ENCODE results near the gene ATP2C2. TPM values are rescaled to one million over a fixed set of nuclear protein-coding genes. Genes with fewer than 3 reads are reported as not detected.

Gene ATP2C2
- total RNA-seq, 1 experiment from 2014 or later, result 4.3 TPM

DNA sequence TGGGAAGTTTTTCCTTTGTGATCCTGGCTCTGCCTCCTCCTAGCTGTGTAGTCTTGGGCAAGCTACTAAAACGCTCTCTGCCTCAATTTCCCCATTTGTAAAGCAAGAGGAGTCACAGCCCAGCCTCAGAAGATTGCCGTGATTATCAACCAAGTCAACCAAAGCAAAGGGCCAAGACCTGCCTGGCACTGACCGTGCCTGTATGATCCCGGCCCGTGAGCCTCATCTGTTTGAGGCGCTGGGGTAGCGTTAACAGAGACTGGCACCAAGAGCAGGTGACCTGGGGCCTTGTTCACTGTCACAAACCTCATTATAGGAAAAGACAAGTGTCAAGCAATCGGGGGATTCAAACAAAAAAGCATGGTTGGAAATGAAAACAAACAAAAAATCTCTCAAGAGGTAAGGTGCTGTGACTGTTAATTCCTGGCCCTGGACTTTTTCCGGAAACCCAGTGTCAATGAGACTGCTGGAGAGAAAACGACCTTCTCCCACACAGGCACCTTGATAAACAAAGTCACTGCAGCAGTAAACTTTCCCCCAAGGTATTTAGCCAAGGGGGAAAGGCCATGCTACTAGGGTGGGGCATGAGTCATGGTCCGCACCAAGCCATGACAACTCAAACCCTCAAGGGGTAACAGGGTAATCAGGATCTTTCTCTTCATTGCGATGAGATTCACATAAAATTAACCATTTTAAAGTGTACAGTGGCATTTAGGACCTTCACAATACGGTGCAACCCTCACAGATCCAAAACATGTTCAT is 130.7 kb downstream of the ATP2C2 start:
- no peak for ATAC-seq
- H3K27ac Mint-ChIP-seq, result no peak overlapping the region; the same call in 1 of the 2 replicates
- CTCF ChIA-PET, result interaction anchor here (0.9 kb wide), 1 partner anchor 382 kb away, joined by 3 read pairs; the partner anchor contains the start of gene MBTPS1

DNA sequence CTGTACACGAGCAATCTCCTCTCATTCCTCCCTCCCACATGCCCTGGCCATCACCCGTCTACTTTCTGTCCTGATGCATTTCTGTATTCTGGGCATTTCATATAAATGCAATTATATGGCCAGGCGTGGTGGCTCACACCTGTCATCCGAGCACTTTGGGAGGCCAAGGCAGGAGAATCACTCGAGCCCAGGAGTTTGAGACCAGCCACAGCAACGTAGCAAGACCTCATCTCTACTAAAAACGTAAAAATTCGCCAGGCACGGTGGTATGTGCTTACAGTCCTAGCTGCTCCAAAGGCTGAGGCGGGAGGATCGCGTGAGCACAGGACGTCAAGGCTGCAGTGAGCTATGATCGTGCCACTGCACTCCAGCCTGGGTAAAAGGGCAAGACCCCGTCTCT is 131.3 kb downstream of the ATP2C2 start:
- H3K4me3 Mint-ChIP-seq, result no peak overlapping the region
- DNase-seq (ENCODE audit: low spot score), result no peak
- H3K4me1 Mint-ChIP-seq, result peaks cover 14% of the 10 kb centered on the region
- H3K27me3 Mint-ChIP-seq (ENCODE audit: low read depth), result no peaks in the 10 kb centered on the region
- CTCF ChIA-PET, result no interaction called here
- POLR2A ChIA-PET, result no interaction called here
- no peak overlapping the region for H3K27ac Mint-ChIP-seq
- peaks cover 8% of the 10 kb centered on the region for H3K9me3 Mint-ChIP-seq
- no peak for ATAC-seq
- no peak for TF ChIP-seq PRRX2 (CRISPR knock-in tag; IDR thresholded peaks at IDR 0.05)
- TF ChIP-seq, protein P1, sequence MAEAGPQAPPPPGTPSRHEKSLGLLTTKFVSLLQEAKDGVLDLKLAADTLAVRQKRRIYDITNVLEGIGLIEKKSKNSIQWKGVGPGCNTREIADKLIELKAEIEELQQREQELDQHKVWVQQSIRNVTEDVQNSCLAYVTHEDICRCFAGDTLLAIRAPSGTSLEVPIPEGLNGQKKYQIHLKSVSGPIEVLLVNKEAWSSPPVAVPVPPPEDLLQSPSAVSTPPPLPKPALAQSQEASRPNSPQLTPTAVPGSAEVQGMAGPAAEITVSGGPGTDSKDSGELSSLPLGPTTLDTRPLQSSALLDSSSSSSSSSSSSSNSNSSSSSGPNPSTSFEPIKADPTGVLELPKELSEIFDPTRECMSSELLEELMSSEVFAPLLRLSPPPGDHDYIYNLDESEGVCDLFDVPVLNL (CRISPR knock-in tag; IDR thresholded peaks at IDR 0.05; ENCODE audit: borderline replicate concordance, low read depth), result no peak
- no peak for TF ChIP-seq MXD4 (CRISPR knock-in tag; IDR thresholded peaks at IDR 0.05; ENCODE audit: borderline replicate concordance)
- no peak for TF ChIP-seq CREB1 (CRISPR knock-in tag; IDR thresholded peaks at IDR 0.05)
- TF ChIP-seq RELA (CRISPR knock-in tag; IDR thresholded peaks at IDR 0.05; ENCODE audit: borderline replicate concordance), result no peak
- no peak for TF ChIP-seq TEAD1 (CRISPR knock-in tag; IDR thresholded peaks at IDR 0.05)
- no peak for TF ChIP-seq HMGA2 (CRISPR knock-in tag; IDR thresholded peaks at IDR 0.05)
- TF ChIP-seq, protein P2, sequence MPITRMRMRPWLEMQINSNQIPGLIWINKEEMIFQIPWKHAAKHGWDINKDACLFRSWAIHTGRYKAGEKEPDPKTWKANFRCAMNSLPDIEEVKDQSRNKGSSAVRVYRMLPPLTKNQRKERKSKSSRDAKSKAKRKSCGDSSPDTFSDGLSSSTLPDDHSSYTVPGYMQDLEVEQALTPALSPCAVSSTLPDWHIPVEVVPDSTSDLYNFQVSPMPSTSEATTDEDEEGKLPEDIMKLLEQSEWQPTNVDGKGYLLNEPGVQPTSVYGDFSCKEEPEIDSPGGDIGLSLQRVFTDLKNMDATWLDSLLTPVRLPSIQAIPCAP (CRISPR knock-in tag; IDR thresholded peaks at IDR 0.05), result no peak
- TF ChIP-seq ZBTB21 (CRISPR knock-in tag; IDR thresholded peaks at IDR 0.05; ENCODE audit: borderline replicate concordance), result no peak
- no peak for TF ChIP-seq ZNF416 (CRISPR knock-in tag; IDR thresholded peaks at IDR 0.05)
- no peak for TF ChIP-seq RORB (CRISPR knock-in tag; IDR thresholded peaks at IDR 0.05)
- TF ChIP-seq NFATC4 (CRISPR knock-in tag; IDR thresholded peaks at IDR 0.05), result no peak
- TF ChIP-seq SOX15 (CRISPR knock-in tag; IDR thresholded peaks at IDR 0.05), result no peak
- TF ChIP-seq TCF7 (CRISPR knock-in tag; IDR thresholded peaks at IDR 0.05; ENCODE audit: low read depth), result no peak
- TF ChIP-seq, protein P3, sequence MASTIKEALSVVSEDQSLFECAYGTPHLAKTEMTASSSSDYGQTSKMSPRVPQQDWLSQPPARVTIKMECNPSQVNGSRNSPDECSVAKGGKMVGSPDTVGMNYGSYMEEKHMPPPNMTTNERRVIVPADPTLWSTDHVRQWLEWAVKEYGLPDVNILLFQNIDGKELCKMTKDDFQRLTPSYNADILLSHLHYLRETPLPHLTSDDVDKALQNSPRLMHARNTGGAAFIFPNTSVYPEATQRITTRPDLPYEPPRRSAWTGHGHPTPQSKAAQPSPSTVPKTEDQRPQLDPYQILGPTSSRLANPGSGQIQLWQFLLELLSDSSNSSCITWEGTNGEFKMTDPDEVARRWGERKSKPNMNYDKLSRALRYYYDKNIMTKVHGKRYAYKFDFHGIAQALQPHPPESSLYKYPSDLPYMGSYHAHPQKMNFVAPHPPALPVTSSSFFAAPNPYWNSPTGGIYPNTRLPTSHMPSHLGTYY (CRISPR knock-in tag; IDR thresholded peaks at IDR 0.05), result no peak
- no peak for TF ChIP-seq CBFB (CRISPR knock-in tag; IDR thresholded peaks at IDR 0.05; ENCODE audit: low read depth)
- peaks cover 35% of the 10 kb centered on the region for H3K36me3 Mint-ChIP-seq

More for the DNA sequence above, 130.7 kb downstream of the ATP2C2 start:
- POLR2A ChIA-PET, result no interaction called here
- H3K36me3 Mint-ChIP-seq, result peaks cover 41% of the 10 kb centered on the region
- H3K4me1 Mint-ChIP-seq, result peaks cover 14% of the 10 kb centered on the region
- peaks cover 13% of the 10 kb centered on the region for H3K9me3 Mint-ChIP-seq
- TF ChIP-seq, protein P4, sequence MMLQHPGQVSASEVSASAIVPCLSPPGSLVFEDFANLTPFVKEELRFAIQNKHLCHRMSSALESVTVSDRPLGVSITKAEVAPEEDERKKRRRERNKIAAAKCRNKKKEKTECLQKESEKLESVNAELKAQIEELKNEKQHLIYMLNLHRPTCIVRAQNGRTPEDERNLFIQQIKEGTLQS (CRISPR knock-in tag; conservative IDR thresholded peaks at IDR 0.05), result no peak
- no peak for TF ChIP-seq RORB (CRISPR knock-in tag; IDR thresholded peaks at IDR 0.05)
- TF ChIP-seq, protein P5, sequence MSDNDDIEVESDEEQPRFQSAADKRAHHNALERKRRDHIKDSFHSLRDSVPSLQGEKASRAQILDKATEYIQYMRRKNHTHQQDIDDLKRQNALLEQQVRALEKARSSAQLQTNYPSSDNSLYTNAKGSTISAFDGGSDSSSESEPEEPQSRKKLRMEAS (CRISPR knock-in tag; IDR thresholded peaks at IDR 0.05), result no peak
- TF ChIP-seq JUN (CRISPR knock-in tag; IDR thresholded peaks at IDR 0.05), result no peak
- TF ChIP-seq SMAD4 (CRISPR knock-in tag; IDR thresholded peaks at IDR 0.05), result no peak
- no peaks in the 10 kb centered on the region for H3K27me3 Mint-ChIP-seq (ENCODE audit: low read depth)
- no peak for DNase-seq (ENCODE audit: low spot score)
- no peak overlapping the region for H3K4me3 Mint-ChIP-seq

DNA sequence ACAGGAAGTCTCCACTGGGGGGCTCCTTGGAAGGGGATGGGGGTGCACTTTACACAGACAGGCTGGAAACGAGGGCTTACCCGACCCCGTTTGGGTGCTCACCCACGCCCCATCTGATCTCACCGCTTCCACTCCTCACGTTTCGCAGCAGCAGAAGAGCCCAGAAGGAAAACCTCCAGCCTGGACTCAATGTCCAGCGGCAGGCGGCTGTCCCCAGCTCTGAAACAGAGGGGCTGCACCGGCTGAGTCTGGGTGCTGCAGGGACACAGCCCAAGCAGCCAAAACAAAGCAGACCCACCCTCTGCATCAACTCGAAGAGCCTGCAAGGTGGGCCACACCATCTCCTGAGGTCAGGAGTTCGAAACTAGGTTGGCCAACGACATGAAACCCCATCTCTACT is 132.2 kb downstream of the ATP2C2 start:
- H3K4me3 Mint-ChIP-seq, result no peak overlapping the region
- CTCF ChIA-PET, result no interaction called here
- no peaks in the 10 kb centered on the region for H3K27me3 Mint-ChIP-seq (ENCODE audit: low read depth)
- TF ChIP-seq MXD4 (CRISPR knock-in tag; IDR thresholded peaks at IDR 0.05; ENCODE audit: borderline replicate concordance), result no peak
- TF ChIP-seq HMGA2 (CRISPR knock-in tag; IDR thresholded peaks at IDR 0.05), result no peak
- TF ChIP-seq ZNF416 (CRISPR knock-in tag; IDR thresholded peaks at IDR 0.05), result no peak
- TF ChIP-seq SMAD4 (CRISPR knock-in tag; IDR thresholded peaks at IDR 0.05), result no peak
- TF ChIP-seq, protein P6, sequence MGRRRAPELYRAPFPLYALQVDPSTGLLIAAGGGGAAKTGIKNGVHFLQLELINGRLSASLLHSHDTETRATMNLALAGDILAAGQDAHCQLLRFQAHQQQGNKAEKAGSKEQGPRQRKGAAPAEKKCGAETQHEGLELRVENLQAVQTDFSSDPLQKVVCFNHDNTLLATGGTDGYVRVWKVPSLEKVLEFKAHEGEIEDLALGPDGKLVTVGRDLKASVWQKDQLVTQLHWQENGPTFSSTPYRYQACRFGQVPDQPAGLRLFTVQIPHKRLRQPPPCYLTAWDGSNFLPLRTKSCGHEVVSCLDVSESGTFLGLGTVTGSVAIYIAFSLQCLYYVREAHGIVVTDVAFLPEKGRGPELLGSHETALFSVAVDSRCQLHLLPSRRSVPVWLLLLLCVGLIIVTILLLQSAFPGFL (CRISPR knock-in tag; IDR thresholded peaks at IDR 0.05; ENCODE audit: borderline replicate concordance), result no peak
- no peak for TF ChIP-seq NR3C1 (CRISPR knock-in tag; conservative IDR thresholded peaks at IDR 0.05; ENCODE audit: low read depth)
- TF ChIP-seq SP1 (CRISPR knock-in tag; conservative IDR thresholded peaks at IDR 0.05), result no peak
- TF ChIP-seq, protein P7, sequence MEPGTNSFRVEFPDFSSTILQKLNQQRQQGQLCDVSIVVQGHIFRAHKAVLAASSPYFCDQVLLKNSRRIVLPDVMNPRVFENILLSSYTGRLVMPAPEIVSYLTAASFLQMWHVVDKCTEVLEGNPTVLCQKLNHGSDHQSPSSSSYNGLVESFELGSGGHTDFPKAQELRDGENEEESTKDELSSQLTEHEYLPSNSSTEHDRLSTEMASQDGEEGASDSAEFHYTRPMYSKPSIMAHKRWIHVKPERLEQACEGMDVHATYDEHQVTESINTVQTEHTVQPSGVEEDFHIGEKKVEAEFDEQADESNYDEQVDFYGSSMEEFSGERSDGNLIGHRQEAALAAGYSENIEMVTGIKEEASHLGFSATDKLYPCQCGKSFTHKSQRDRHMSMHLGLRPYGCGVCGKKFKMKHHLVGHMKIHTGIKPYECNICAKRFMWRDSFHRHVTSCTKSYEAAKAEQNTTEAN (CRISPR knock-in tag; IDR thresholded peaks at IDR 0.05), result no peak
- TF ChIP-seq, protein P8, sequence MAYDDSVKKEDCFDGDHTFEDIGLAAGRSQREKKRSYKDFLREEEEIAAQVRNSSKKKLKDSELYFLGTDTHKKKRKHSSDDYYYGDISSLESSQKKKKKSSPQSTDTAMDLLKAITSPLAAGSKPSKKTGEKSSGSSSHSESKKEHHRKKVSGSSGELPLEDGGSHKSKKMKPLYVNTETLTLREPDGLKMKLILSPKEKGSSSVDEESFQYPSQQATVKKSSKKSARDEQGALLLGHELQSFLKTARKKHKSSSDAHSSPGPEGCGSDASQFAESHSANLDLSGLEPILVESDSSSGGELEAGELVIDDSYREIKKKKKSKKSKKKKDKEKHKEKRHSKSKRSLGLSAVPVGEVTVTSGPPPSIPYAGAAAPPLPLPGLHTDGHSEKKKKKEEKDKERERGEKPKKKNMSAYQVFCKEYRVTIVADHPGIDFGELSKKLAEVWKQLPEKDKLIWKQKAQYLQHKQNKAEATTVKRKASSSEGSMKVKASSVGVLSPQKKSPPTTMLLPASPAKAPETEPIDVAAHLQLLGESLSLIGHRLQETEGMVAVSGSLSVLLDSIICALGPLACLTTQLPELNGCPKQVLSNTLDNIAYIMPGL (CRISPR knock-in tag; IDR thresholded peaks at IDR 0.05), result no peak

More for the DNA sequence above, 132.2 kb downstream of the ATP2C2 start:
- Mint-ChIP-seq H3K27ac (no peak overlapping the region), H3K4me1 (peaks cover 20% of the 10 kb centered on the region), H3K36me3 (peaks cover 26% of the 10 kb centered on the region), H3K9me3 (peaks cover 2% of the 10 kb centered on the region)
- POLR2A ChIA-PET, result no interaction called here
- DNase-seq (ENCODE audit: low spot score) (no peak), ATAC-seq (no peak)

All from WTC11 (cell line).